ENCODE results near the gene MCF2L.

- TF ChIP-seq CTCF (IDR thresholded peaks at IDR 0.05): no peak
- no peak for TF ChIP-seq POLR2A (IDR thresholded peaks at IDR 0.05)
- no peak for TF ChIP-seq POLR2AphosphoS5 (IDR thresholded peaks at IDR 0.05)
Observed at GRCh38 chr13:113099142-113099541, 130.1 kb downstream of the MCF2L start.
